ENCODE measurements around the gene ATXN3L.

Gene ATXN3L

GRCh38 chrX:13319953-13320352 is at the start of gene ATXN3L:
Gene ATXN3L, minus strand, starts transcription at chrX:13320053. Its CDS starts 119 bp downstream, at chrX:13319934.
- DNase-seq (ENCODE audit: low read depth, low spot score): no peak

- DNase-seq (ENCODE audit: low read depth, low spot score): no peak
Measured at GRCh38 chrX:13369256-13370030, 49.6 kb upstream of the ATXN3L start.

GRCh38 chrX:13367950-13368349 is 48.1 kb upstream of the ATXN3L start:
- DNase-seq (ENCODE audit: low read depth, low spot score): peak; percentile 60

- no peak for DNase-seq (ENCODE audit: low read depth, low spot score)
Measured at GRCh38 chrX:13366698-13367097, 46.8 kb upstream of the ATXN3L start.

GRCh38 chrX:13365161-13365560 is 45.3 kb upstream of the ATXN3L start:
- DNase-seq (ENCODE audit: low read depth, low spot score): no peak

GRCh38 chrX:13364230-13364857 is 44.5 kb upstream of the ATXN3L start:
- DNase-seq (ENCODE audit: low read depth, low spot score): no peak

GRCh38 chrX:13360146-13360545 is 40.3 kb upstream of the ATXN3L start:
- DNase-seq (ENCODE audit: low read depth, low spot score): no peak

GRCh38 chrX:13357925-13358324 is 38.1 kb upstream of the ATXN3L start:
- no peak for DNase-seq (ENCODE audit: low read depth, low spot score)

GRCh38 chrX:13346646-13347045 is 26.8 kb upstream of the ATXN3L start:
- DNase-seq (ENCODE audit: low read depth, low spot score): no peak

- DNase-seq (ENCODE audit: low read depth, low spot score): no peak
Measured at GRCh38 chrX:13345438-13345837, 25.6 kb upstream of the ATXN3L start.

- DNase-seq (ENCODE audit: low read depth, low spot score): no peak
Measured at GRCh38 chrX:13345037-13345436, 25.2 kb upstream of the ATXN3L start.

- DNase-seq (ENCODE audit: low read depth, low spot score): peak; percentile 11
Measured at GRCh38 chrX:13341491-13342101, 21.7 kb upstream of the ATXN3L start.

GRCh38 chrX:13340182-13340791 is 20.4 kb upstream of the ATXN3L start:
- DNase-seq (ENCODE audit: low read depth, low spot score): peak; percentile 10

- DNase-seq (ENCODE audit: low read depth, low spot score): no peak
Measured at GRCh38 chrX:13339607-13340006, 19.8 kb upstream of the ATXN3L start.

GRCh38 chrX:13338996-13339515 is 19.2 kb upstream of the ATXN3L start:
- DNase-seq (ENCODE audit: low read depth, low spot score): no peak

GRCh38 chrX:13334491-13334890 is 14.6 kb upstream of the ATXN3L start:
- peak; percentile 16 for DNase-seq (ENCODE audit: low read depth, low spot score)

GRCh38 chrX:13330446-13330845 is 10.6 kb upstream of the ATXN3L start:
- DNase-seq (ENCODE audit: low read depth, low spot score): no peak

GRCh38 chrX:13327666-13328065 is 7.8 kb upstream of the ATXN3L start:
- DNase-seq (ENCODE audit: low read depth, low spot score): no peak

- no peak for DNase-seq (ENCODE audit: low read depth, low spot score)
Measured at GRCh38 chrX:13323241-13323640, 3.4 kb upstream of the ATXN3L start.

GRCh38 chrX:13317366-13317765 is 2.5 kb downstream of the ATXN3L start:
- DNase-seq (ENCODE audit: low read depth, low spot score): no peak

GRCh38 chrX:13311560-13311959 is 8.3 kb downstream of the ATXN3L start:
- no peak for DNase-seq (ENCODE audit: low read depth, low spot score)

- no peak for DNase-seq (ENCODE audit: low read depth, low spot score)
Measured at GRCh38 chrX:13309631-13310030, 10.2 kb downstream of the ATXN3L start.

Data from astrocyte of the hippocampus (primary cell).